HG02970 (cell line): Measurements from ENCODE around the gene FZD1.
"Not testable (repeated sequence)": the region's sequence is repeated elsewhere in the genome, so short reads cannot be mapped to it uniquely, and the experiment has no call there.

ENCODE experiments used
- ATAC-seq: cut with Tn5 transposase; IDR thresholded peaks from one replicate; pipeline ENCODE4 v1.9.1; 2021; ENCODE audit warnings: mild to moderate bottlenecking, moderate library complexity, moderate number of reproducible peaks; ENCODE audit not compliant: unreplicated experiment, low FRiP score

The FZD1 gene

GRCh38 chr7:91294639-91295220 is 30.5 kb downstream of the FZD1 start:
- ATAC-seq, result no peak

GRCh38 chr7:91295576-91295975 is 31.3 kb downstream of the FZD1 start:
- ATAC-seq, result no peak

GRCh38 chr7:91297939-91298338 is 33.7 kb downstream of the FZD1 start:
- ATAC-seq, result no peak

- ATAC-seq, result no peak
These were observed 35.9 kb downstream of the FZD1 start for GRCh38 chr7:91299952-91300775.

- ATAC-seq, result no peak
These were observed 38.6 kb downstream of the FZD1 start for GRCh38 chr7:91302794-91303193.

- ATAC-seq, result no peak
These were observed 42.0 kb downstream of the FZD1 start for GRCh38 chr7:91306266-91306665.

- no peak for ATAC-seq
These were observed 43.2 kb downstream of the FZD1 start for GRCh38 chr7:91307467-91307866.

GRCh38 chr7:91308191-91308590 is 44.0 kb downstream of the FZD1 start:
- not testable (repeated sequence) for ATAC-seq

GRCh38 chr7:91310830-91311460 is 46.7 kb downstream of the FZD1 start:
- no peak for ATAC-seq

- ATAC-seq, result no peak
These were observed 47.6 kb downstream of the FZD1 start for GRCh38 chr7:91311839-91312238.

- no peak for ATAC-seq
These were observed 48.9 kb downstream of the FZD1 start for GRCh38 chr7:91313113-91313512.

- no peak for ATAC-seq
These were observed 50.5 kb downstream of the FZD1 start for GRCh38 chr7:91314591-91315323.

GRCh38 chr7:91316426-91316825 is 52.2 kb downstream of the FZD1 start:
- no peak for ATAC-seq

- no peak for ATAC-seq
These were observed 55.1 kb downstream of the FZD1 start for GRCh38 chr7:91319351-91319750.

- no peak for ATAC-seq
These were observed 56.3 kb downstream of the FZD1 start for GRCh38 chr7:91320366-91321078.
